ENCODE measurements around the gene HDGF. TPM values are rescaled to one million over a fixed set of nuclear protein-coding genes. Genes with fewer than 3 reads are reported as not detected.
"Not testable (repeated sequence)": the region's sequence is repeated elsewhere in the genome, so short reads cannot be mapped to it uniquely, and the experiment has no call there.

The HDGF gene
- total and polyA plus RNA-seq, 2 experiments from 2014 or later, result 176 to 480 TPM

- H3K4me1 ChIP-seq (ENCODE audit: low read depth), result peaks cover 23% of the 10 kb centered on the region
- H3K36me3 ChIP-seq, result no peaks in the 10 kb centered on the region
- peak overlapping the region; percentile 53 for H3K4me3 ChIP-seq
- no peaks in the 10 kb centered on the region for H3K9me3 ChIP-seq (ENCODE audit: low read depth)
- no peaks in the 10 kb centered on the region for H3K27me3 ChIP-seq
- H3K27ac ChIP-seq, result peak overlapping the region; percentile 48
- TF ChIP-seq CTCF (IDR thresholded peaks at IDR 0.05; ENCODE audit: low read depth, low read length), result no peak
- no peak for DNase-seq (ENCODE audit: low read depth in 1 of 2, low spot score in 1 of 2)
These were observed 15.0 kb upstream of the HDGF start for GRCh38 chr1:156766298-156767100.

GRCh38 chr1:156765666-156766065 lies 14.2 kb upstream of the HDGF start:
- DNase-seq (ENCODE audit: low read depth in 1 of 2, low spot score in 1 of 2), result no peak
- Histone ChIP-seq H3K4me3 (peak overlapping the region; percentile 53), H3K27me3 (no peaks in the 10 kb centered on the region), H3K4me1 (ENCODE audit: low read depth) (peaks cover 15% of the 10 kb centered on the region), H3K36me3 (no peaks in the 10 kb centered on the region), H3K9me3 (ENCODE audit: low read depth) (no peaks in the 10 kb centered on the region), H3K27ac (peak overlapping the region; percentile 48)
- TF ChIP-seq CTCF (IDR thresholded peaks at IDR 0.05; ENCODE audit: low read depth, low read length), result no peak

GRCh38 chr1:156765136-156765535 lies 13.7 kb upstream of the HDGF start:
- not testable (repeated sequence) for H3K9me3 ChIP-seq (ENCODE audit: low read depth); H3K4me3 ChIP-seq; H3K27me3 ChIP-seq; H3K27ac ChIP-seq; H3K36me3 ChIP-seq; DNase-seq (ENCODE audit: low read depth in 1 of 2, low spot score in 1 of 2)
- peaks cover 11% of the 10 kb centered on the region for H3K4me1 ChIP-seq (ENCODE audit: low read depth)

- H3K9me3 ChIP-seq (ENCODE audit: low read depth), result no peaks in the 10 kb centered on the region
- no peak overlapping the region for H3K27ac ChIP-seq
- no peak for DNase-seq (ENCODE audit: low read depth in 1 of 2, low spot score in 1 of 2)
- H3K36me3 ChIP-seq, result no peaks in the 10 kb centered on the region
- H3K27me3 ChIP-seq, result no peaks in the 10 kb centered on the region
- H3K4me3 ChIP-seq, result no peak overlapping the region
- TF ChIP-seq CTCF (IDR thresholded peaks at IDR 0.05; ENCODE audit: low read depth, low read length), result no peak
- H3K4me1 ChIP-seq (ENCODE audit: low read depth), result no peaks in the 10 kb centered on the region
These were observed 9.3 kb upstream of the HDGF start for GRCh38 chr1:156760796-156761104.

GRCh38 chr1:156760092-156760795 lies 8.8 kb upstream of the HDGF start:
- no peak for TF ChIP-seq CTCF (IDR thresholded peaks at IDR 0.05; ENCODE audit: low read depth, low read length)
- H3K4me1 ChIP-seq (ENCODE audit: low read depth), result no peaks in the 10 kb centered on the region
- H3K36me3 ChIP-seq, result no peaks in the 10 kb centered on the region
- H3K27me3 ChIP-seq, result no peaks in the 10 kb centered on the region
- no peak for DNase-seq (ENCODE audit: low read depth in 1 of 2, low spot score in 1 of 2)
- no peaks in the 10 kb centered on the region for H3K9me3 ChIP-seq (ENCODE audit: low read depth)
- no peak overlapping the region for H3K4me3 ChIP-seq
- H3K27ac ChIP-seq, result peak overlapping the region; percentile 45

- H3K4me3 ChIP-seq, H3K27ac ChIP-seq: not testable (repeated sequence)
These were observed 6.2 kb upstream of the HDGF start for GRCh38 chr1:156757572-156758253.

More at GRCh38 chr1:156757572-156758253, 6.2 kb upstream of the HDGF start:
- DNase-seq (ENCODE audit: low read depth in 1 of 2, low spot score in 1 of 2); H3K36me3 ChIP-seq; H3K27me3 ChIP-seq; H3K4me1 ChIP-seq (ENCODE audit: low read depth); H3K9me3 ChIP-seq (ENCODE audit: low read depth): not testable (repeated sequence)
